OCI-LY1 (cell line): Measurements from ENCODE around the gene NANS.

ENCODE experiments used
- CTCF ChIP-seq: fragments of 200-600 bp; sonication (generic), shearing (Covaris generic); IDR thresholded peaks from 2 replicates; pipeline ENCODE4 v1.5.1; 2017; ENCODE audit warnings: mild to moderate bottlenecking, antibody characterized with exemption, low read length, moderate library complexity, mixed read lengths
- EZH2 ChIP-seq: fragments of 200-600 bp; sonication (generic), shearing (Covaris generic); IDR thresholded peaks from 2 replicates; pipeline ENCODE4 v1.8.0; 2017; ENCODE audit warnings: borderline replicate concordance, mixed run types, mild to moderate bottlenecking, antibody characterized with exemption, low read length, moderate library complexity, mixed read lengths

DNA sequence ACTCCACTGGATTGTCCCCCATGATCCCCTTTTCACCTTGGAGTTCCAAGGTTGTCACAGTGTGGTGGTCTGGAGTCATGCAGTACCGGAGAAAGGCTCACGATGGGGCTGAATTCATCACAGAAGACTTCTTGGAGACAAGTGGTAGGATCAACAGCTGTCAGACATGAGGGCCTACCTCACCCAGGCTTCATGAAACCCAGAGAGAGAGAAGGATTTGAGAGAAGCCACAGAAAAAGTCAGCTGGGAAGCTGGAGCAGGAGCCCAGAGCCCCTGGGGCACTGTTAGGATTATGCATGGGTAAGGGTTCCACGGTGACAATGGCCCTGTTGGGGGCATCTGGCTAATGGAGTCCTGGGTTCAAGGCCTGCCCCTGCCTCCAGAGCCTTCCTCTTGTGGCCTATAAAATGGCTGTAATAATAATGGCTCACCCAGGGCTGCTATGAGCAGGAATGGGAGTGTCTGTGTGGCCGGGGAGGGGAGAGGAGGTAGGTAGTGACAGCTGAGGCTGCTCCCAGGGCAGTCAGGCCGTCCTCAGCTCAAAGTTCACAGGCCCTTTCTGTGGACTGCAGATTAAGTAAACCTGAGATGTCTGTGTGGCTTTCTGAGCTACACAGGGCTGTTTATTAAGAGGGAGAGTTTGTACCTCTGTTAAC, 61.6 kb downstream of the NANS start:
- peak; percentile 41; the same call in 1 of the 2 replicates for TF ChIP-seq CTCF
- no peak for TF ChIP-seq EZH2
